HepG2 (cell line): ENCODE measurements around the gene HAGHL. TPM values are rescaled to one million over a fixed set of nuclear protein-coding genes. Genes with fewer than 3 reads are reported as not detected.

ENCODE experiments used
- ARID4A ChIP-seq: sonication (generic); formaldehyde crosslinking; IDR thresholded peaks from 2 replicates; pipeline ENCODE4 v1.5.0; 2020; ENCODE audit warnings: mild to moderate bottlenecking, missing genetic modification reagents, borderline replicate concordance
- ARID5B ChIP-seq: IDR thresholded peaks from 2 replicates; pipeline ENCODE4 v1.4.0; 2020; ENCODE audit warnings: mild to moderate bottlenecking, missing genetic modification reagents
- BCLAF1 ChIP-seq: fragments of 450-650 bp; IDR thresholded peaks from 2 replicates; pipeline ENCODE4 v1.6.1; 2017; ENCODE audit warnings: mild to moderate bottlenecking
- BORCS8-MEF2B ChIP-seq: sonication (generic); formaldehyde crosslinking; IDR thresholded peaks from 2 replicates; pipeline ENCODE4 v1.8.0; 2022; ENCODE audit warnings: mild to moderate bottlenecking, missing genetic modification reagents
- E2F1 ChIP-seq: sonication (generic); formaldehyde crosslinking; IDR thresholded peaks from 2 replicates; pipeline ENCODE4 v1.5.0; 2020; ENCODE audit warnings: missing genetic modification reagents
- MED1 ChIP-seq: sonication (generic); formaldehyde crosslinking; IDR thresholded peaks from 2 replicates; pipeline ENCODE4 v1.4.0; 2020; ENCODE audit warnings: missing genetic modification reagents
- SALL1 ChIP-seq: sonication (generic); formaldehyde crosslinking; IDR thresholded peaks from 2 replicates; pipeline ENCODE4 v1.8.0; 2022; ENCODE audit warnings: mild to moderate bottlenecking, missing genetic modification reagents
- SP4 ChIP-seq: sonication (generic); formaldehyde crosslinking; IDR thresholded peaks from 2 replicates; pipeline ENCODE4 v1.8.1; 2023; ENCODE audit warnings: mild to moderate bottlenecking, missing genetic modification reagents
- ZFX ChIP-seq: sonication (generic); formaldehyde crosslinking; IDR thresholded peaks from 2 replicates; pipeline ENCODE4 v1.4.0; 2020; ENCODE audit warnings: mild to moderate bottlenecking, low read depth, missing genetic modification reagents, moderate library complexity
- ZGPAT ChIP-seq: IDR thresholded peaks from 2 replicates; pipeline ENCODE4 v1.6.1; 2016; ENCODE audit warnings: mild to moderate bottlenecking
- ZNF232 ChIP-seq: sonication (generic); formaldehyde crosslinking; IDR thresholded peaks from 2 replicates; pipeline ENCODE4 v1.4.0; 2020; ENCODE audit warnings: missing genetic modification reagents, borderline replicate concordance
- ZNF543 ChIP-seq: sonication (generic); formaldehyde crosslinking; IDR thresholded peaks from 2 replicates; pipeline ENCODE4 v1.4.0; 2020; ENCODE audit warnings: mild to moderate bottlenecking, missing genetic modification reagents
- ZNF614 ChIP-seq: IDR thresholded peaks from 2 replicates; pipeline ENCODE4 v1.6.1; 2018; ENCODE audit warnings: missing biosample characterization, missing genetic modification reagents, inconsistent platforms, borderline replicate concordance
- ZNF709 ChIP-seq: sonication (generic); formaldehyde crosslinking; IDR thresholded peaks from 2 replicates; pipeline ENCODE4 v1.5.0; 2020; ENCODE audit warnings: mild to moderate bottlenecking, missing genetic modification reagents
- polyA plus RNA-seq, 8 experiments: library from polyadenylated mRNA; depleted of rRNA in 3 of 8; stranded (reverse) in 7 of 8; unstranded in 1 of 8; fragments of >200 nt; fragmentation: Illumina TruSeq in 4 of 8; extraction: Trizol in 4 of 8; gene quantifications; 2 replicates each; pipeline versions ENCODE4 v1.2.1 to v1.2.3, GENCODE V29; 2011 to 2016; ENCODE audit warnings: low read depth in 4 of 8, missing spikeins in 1 of 8, mixed read lengths in 1 of 8; ENCODE audit not compliant: insufficient read depth in 1 of 8
- total RNA-seq, 5 experiments: library from RNA; depleted of rRNA; stranded (reverse); fragments of >200 nt; fragmentation: Illumina TruSeq; extraction: Trizol; gene quantifications; 2 replicates each; pipeline ENCODE4 v1.2.3, GENCODE V29; 2016; ENCODE audit warnings: low read depth in 1 of 5

Gene HAGHL
- total and polyA plus RNA-seq, 2 of the 13 experiments (the other 11 are each of a cell fraction or from before 2014, with no cell fraction given): 3.4 to 8.4 TPM

- 0 out of 2 replicates have a peak, but pooled peaks have one; percentile 14 for TF ChIP-seq ARID5B (CRISPR knock-in tag)
- TF ChIP-seq BORCS8-MEF2B (CRISPR knock-in tag): 0 out of 2 replicates have a peak, but pooled peaks have one; percentile 22
- peak; percentile 44; the same call in 1 of the 2 replicates for TF ChIP-seq ARID4A (CRISPR knock-in tag)
- TF ChIP-seq MED1 (CRISPR knock-in tag): 0 out of 2 replicates have a peak, but pooled peaks have one; percentile 22
- no peak for TF ChIP-seq SP4
- no peak for TF ChIP-seq ZNF232 (CRISPR knock-in tag)
- no peak for TF ChIP-seq ZNF614 (CRISPR knock-in tag)
- TF ChIP-seq ZGPAT (CRISPR knock-in tag): 0 out of 2 replicates have a peak, but pooled peaks have one; percentile 18
- TF ChIP-seq SALL1 (CRISPR knock-in tag): peak; percentile 18; the same call in 1 of the 2 replicates
- peak; percentile 63; the same call in 1 of the 2 replicates for TF ChIP-seq ZFX (CRISPR knock-in tag)
- no peak for TF ChIP-seq BCLAF1
- 0 out of 2 replicates have a peak, but pooled peaks have one; percentile 24 for TF ChIP-seq ZNF543 (CRISPR knock-in tag)
- TF ChIP-seq E2F1 (CRISPR knock-in tag): no peak
- TF ChIP-seq ZNF709 (CRISPR knock-in tag): 0 out of 2 replicates have a peak, but pooled peaks have one; percentile 45
Measured at GRCh38 chr16:760545-761343, 33.8 kb downstream of the HAGHL start, which contains the start of gene MSLN (continued).
